Stimulated activated CD8-positive, alpha-beta memory T cell treated with anti-CD3 and anti-CD28 coated beads, Interleukin-7, amount 100 ng/mL, for 48 hours (primary cell): Measurements from ENCODE around the gene MTREX.

Experiments used
- DNase-seq, 2 donors: peaks; one replicate each; pipeline ENCODE4 v3.0.0-alpha.2; 2020; ENCODE audit warnings: low read depth in 1 of 2; ENCODE audit errors: extremely low read depth in 1 of 2

MTREX gene

GRCh38 chr5:55377810-55378209 is 70.0 kb downstream of the MTREX start:
- no peak for DNase-seq

- no peak for DNase-seq
Observed at GRCh38 chr5:55383254-55383653, 75.5 kb downstream of the MTREX start.

- DNase-seq, result no peak
Observed at GRCh38 chr5:55384072-55384471, 76.3 kb downstream of the MTREX start.

GRCh38 chr5:55385227-55385626 is 77.4 kb downstream of the MTREX start:
- DNase-seq, result no peak

GRCh38 chr5:55385846-55386245 is 78.1 kb downstream of the MTREX start:
- DNase-seq, result no peak

GRCh38 chr5:55386356-55386755 is 78.6 kb downstream of the MTREX start:
- no peak for DNase-seq

GRCh38 chr5:55387865-55388264 is 80.1 kb downstream of the MTREX start:
- DNase-seq, result no peak

- no peak for DNase-seq
Observed at GRCh38 chr5:55391707-55392106, 83.9 kb downstream of the MTREX start.

- no peak for DNase-seq
Observed at GRCh38 chr5:55392669-55393068, 84.9 kb downstream of the MTREX start.

- DNase-seq, result no peak
Observed at GRCh38 chr5:55393501-55394175, 85.8 kb downstream of the MTREX start.

GRCh38 chr5:55402199-55402598 is 94.4 kb downstream of the MTREX start:
- DNase-seq, result no peak

- no peak for DNase-seq
Observed at GRCh38 chr5:55406292-55406691, 98.5 kb downstream of the MTREX start.

- no peak for DNase-seq
Observed at GRCh38 chr5:55407059-55407684, 99.4 kb downstream of the MTREX start.

- no peak for DNase-seq
Observed at GRCh38 chr5:55407984-55408383, 100.2 kb downstream of the MTREX start.

GRCh38 chr5:55409775-55410174 is 102.0 kb downstream of the MTREX start:
- no peak for DNase-seq

- DNase-seq, result no peak
Observed at GRCh38 chr5:55410845-55411244, 103.1 kb downstream of the MTREX start.

- no peak for DNase-seq
Observed at GRCh38 chr5:55411876-55412275, 104.1 kb downstream of the MTREX start.

GRCh38 chr5:55413644-55414043 is 105.9 kb downstream of the MTREX start:
- DNase-seq, result no peak

- no peak for DNase-seq
Observed at GRCh38 chr5:55415071-55415470, 107.3 kb downstream of the MTREX start.

- DNase-seq, result no peak
Observed at GRCh38 chr5:55416306-55416705, 108.5 kb downstream of the MTREX start.

- DNase-seq, result no peak
Observed at GRCh38 chr5:55418994-55419968, 111.5 kb downstream of the MTREX start.
